Eye (tissue), 1 donor: ENCODE results near the gene SYNE2.
"Not testable (repeated sequence)": the region's sequence is repeated elsewhere in the genome, so short reads cannot be mapped to it uniquely, and the experiment has no call there.

Experiments used
- DNase-seq: peaks from one replicate; pipeline ENCODE4 v3.0.0-alpha.2; 2015

The SYNE2 gene

DNA sequence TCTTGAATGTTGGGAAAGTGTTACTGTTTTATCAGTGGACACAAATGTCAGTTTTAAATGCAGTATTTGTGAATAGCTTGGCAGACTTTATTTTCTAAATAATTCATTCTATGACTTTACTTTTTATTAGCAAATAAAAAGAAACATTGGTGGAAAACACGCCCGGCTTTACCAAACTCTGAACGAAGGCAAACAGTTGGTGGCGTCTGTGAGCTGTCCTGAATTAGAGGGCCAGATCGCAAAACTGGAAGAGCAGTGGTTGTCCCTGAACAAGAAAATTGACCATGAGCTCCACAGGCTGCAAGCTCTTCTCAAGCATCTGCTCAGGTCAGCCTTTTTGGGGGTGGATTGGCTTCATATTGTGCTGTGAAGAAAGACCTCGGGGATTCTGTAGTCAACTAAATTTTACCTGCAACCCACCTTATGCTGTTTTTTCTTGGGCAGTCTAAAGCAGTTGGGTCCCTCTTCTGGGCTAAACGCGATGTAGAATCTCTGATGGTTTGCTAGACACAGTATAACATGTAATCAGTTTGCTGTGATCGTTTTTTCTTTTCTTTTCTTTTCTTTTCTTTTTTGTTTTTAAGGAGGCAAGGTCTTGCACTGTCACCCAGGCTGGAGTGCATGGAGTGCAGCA, 285.0 kb downstream of the SYNE2 start:
- DNase-seq, result no peak

DNA sequence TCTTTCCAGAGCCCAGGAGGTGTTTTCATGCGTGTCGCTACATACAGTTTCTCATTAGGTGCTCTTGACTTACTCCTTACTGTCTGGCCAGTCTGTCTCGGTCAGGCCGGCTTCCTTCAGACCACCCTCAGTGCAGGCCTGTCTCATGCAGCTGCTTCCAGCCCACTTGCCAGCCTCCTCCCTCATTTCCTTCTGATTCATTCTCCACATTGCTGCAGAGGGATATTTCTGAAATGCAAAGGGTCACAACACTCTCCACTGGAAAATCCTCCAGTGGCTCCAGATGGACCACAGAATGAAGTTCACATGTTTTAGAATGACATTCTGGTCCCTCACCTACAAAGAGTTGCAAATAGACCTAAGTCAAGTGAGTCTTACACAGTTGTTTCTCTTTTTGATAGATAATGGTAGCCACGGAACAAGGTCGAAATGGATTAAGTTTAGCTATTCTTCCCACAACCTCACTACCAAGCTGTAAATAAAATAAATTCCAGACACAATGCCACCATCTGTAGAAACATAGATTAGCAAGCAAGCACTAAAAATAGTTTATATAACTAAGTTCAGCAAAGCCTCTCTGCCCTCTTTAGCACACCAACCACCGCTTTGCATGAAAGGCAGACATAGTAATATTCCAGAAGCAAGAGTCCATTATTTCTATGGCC, 294.5 kb downstream of the SYNE2 start:
- no peak for DNase-seq

DNA sequence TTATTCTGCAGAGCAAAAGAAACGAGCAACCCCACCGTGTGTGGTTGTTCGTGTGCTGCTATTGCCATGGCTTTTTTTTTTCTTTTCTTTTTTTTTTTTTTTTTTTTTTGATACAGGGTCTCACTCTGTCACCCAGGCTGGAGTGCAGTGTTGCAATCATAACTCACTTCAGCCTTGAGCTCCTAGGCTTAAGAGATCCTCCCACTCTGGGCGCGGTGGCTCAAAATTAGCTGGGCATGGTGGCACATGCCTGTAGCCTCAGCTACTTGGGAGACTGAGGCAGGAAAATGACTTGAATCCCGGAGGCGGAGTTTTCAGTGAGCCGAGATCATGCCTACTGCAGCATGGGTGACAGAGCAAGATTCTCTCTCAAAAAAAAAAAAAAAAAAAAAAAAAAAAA, 297.1 kb downstream of the SYNE2 start:
- no peak for DNase-seq

DNA sequence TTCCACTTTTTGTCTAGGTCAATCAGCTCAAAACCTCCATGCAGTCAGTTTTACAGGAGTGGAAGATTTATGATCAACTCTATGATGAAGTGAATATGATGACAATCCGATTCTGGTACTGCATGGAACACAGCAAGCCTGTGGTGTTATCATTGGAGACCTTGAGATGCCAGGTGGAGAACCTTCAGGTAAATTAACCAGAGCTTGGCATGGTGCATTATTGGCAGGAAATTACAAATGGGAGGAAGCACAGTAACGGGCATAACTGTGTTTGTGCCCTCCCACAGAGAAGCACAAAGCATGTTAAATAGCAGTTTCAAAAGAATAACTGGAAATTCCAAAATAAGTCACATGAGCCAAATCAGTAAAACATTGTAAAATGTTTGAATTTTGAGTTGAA, 305.8 kb downstream of the SYNE2 start:
- DNase-seq, result no peak

DNA sequence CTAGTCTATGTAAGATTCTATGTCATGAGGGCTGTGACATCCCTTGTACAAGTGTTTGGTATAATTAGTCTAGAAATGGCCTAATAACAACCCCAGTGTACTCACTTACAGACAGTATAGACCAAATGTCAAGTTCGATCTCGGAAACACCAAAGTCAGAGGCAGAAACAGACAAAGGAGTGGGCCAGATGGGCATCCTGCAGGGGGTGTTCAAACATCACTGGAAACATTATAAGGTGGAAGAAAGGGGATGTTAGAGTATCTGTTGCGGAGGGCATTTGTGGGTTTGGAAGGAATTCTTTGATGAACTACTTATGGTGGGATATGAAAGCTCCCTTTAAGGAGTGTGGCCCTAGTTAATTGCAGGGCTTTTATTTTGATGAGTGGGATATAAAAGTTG, 306.8 kb downstream of the SYNE2 start:
- DNase-seq, result no peak

DNA sequence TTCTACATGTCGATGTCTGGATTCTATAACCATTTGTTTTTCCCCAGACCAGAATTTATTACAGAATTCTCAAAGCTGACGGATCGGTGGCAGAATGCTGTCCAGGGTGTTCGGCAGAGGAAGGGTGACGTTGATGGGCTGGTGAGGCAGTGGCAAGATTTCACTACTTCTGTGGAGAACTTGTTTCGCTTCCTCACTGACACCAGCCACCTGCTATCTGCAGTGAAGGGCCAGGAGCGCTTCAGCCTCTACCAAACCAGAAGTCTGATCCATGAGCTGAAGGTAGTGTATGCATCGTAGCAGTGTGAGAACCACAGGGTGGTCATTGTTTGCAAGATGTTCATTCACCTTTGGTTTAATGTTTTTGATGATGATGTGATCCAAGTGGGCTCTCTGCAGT, 317.4 kb downstream of the SYNE2 start:
- no peak for DNase-seq

DNA sequence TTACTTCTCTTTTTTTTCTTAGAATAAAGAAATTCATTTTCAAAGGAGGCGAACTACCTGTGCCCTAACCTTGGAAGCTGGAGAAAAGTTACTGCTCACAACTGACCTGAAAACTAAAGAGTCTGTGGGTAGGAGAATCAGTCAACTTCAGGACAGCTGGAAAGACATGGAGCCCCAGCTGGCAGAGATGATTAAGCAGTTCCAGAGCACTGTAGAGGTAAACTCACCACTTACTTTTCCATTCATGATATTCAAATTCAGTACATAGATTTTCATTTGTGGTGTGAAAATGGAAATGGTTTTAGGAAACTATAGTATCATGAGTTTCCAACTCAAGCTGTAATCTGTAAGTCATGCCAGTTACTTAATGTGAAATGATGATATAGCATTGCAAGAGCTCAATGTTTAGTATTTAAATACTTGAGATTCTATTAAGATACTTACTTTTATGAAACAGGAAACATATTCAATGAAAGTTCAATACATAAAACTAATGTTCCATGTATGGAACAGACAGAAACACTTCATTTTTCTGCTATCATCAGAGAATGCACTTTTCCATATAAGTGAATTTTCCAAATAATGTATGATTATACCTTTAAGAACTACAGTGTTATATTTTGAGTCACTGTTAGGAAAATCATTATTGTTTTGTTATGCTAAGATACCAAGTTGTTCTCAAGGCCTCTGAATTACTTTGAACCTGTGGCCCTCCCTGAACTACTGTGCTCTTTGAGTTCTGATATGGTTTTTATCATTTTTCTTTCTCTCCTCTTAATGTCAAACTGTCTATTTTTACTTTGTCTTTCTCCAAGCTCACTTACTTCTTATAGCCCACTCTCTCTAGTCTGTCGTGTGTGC, 322.3 kb downstream of the SYNE2 start:
- no peak for DNase-seq

DNA sequence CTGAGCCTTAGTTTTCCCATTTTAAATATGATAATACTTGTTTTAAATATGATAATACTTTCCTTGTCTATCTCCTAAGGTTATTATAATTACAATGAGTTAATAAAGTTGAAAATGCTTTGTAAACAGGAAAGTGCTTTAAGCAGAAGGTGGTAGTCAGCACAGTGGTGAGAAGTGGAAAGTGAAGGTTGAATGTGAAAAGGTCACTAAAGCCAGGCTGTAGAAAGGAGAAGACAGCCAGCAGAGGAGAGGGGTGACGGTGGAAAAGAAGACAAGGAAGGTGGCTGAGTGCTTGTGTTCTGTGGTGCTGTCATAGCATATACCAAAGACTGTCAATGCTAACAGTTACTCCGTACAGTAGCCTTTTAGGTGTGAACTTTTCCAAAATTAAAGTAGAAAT, 323.5 kb downstream of the SYNE2 start:
- DNase-seq, result no peak

DNA sequence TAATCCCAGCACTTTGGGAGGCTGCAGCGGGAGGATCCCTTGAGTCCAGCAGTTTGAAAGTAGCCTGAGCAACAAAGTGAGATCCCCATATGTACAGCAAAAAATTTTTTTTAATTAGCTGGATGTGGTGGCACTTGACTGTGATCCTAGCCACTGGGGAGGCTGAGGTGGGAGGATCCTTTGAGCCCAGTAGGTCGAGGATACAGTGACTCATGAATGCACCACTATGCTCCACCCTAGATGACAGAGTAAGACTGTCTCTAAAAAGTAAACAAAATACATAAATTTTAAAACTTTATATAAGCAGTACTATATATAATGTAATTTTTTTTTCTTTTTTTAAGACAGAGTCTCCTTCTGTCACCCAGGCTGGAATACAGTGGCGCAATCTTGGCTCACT, 326.0 kb downstream of the SYNE2 start:
- no peak for DNase-seq

DNA sequence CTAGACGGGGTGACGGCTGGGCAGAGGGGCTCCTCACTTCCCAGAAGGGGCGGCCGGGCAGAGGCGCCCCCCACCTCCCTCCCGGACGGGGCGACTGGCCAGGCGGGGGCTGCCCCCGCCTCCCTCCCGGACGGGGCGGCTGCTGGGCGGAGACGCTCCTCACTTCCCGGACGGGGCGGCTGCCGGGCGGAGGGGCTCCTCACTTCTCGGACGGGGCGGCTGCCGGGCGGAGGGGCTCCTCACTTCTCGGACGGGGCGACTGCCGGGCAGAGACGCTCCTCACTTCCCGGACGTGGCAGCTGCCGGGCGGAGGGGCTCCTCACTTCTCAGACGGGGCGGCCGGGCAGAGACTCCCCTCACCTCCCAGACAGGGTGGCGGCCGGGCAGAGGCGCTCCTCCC, 330.1 kb downstream of the SYNE2 start:
- not testable (repeated sequence) for DNase-seq

DNA sequence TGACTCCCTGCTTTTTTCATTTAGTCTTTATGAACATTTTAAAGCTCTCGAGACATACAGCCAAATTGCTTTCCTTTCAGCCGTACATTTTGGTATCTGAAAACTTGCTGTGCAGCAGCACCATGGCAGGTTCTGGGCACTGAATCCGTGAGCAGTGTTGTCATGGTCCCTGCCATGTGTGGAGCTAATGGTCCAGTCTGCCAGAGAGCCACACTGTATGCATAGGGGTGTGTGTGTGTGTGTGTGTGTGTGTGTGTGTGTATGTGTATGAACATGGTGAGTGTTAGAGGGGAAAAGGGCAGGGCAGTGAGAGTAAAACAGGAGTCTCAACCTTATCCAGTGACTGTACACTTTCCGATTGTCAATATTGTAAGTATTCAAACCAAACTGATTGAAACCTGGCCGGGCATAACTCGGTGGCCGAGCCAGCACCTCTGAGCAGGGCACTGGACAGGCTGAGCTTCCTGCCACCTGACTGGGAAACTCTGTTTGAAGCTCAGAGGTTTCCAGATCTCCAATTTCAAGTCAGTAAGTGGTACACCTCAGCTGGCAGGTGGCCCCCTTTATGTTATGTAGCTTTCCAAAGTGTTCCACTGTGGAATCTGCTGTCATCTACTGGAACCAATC, 331.4 kb downstream of the SYNE2 start:
- no peak for DNase-seq

DNA sequence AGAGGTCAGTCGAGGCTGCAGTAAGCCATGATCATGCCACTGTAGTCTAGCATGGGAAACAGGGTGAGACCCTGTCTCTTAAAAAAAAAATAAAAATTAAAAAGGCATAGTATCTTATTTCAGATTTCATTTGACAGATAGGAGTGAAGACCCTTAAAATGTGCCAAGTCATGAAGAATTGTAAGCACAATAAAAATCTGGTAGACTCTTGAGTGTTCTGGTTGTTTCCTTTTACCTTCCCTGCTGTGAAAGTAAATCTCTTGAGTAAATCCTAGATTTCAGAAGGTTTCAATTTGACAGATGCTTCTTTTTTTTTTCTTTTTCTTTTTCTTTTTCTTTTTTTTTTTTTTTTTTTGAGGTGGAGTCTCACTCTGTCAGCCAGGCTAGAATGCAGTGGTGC, 332.4 kb downstream of the SYNE2 start:
- DNase-seq, result no peak

DNA sequence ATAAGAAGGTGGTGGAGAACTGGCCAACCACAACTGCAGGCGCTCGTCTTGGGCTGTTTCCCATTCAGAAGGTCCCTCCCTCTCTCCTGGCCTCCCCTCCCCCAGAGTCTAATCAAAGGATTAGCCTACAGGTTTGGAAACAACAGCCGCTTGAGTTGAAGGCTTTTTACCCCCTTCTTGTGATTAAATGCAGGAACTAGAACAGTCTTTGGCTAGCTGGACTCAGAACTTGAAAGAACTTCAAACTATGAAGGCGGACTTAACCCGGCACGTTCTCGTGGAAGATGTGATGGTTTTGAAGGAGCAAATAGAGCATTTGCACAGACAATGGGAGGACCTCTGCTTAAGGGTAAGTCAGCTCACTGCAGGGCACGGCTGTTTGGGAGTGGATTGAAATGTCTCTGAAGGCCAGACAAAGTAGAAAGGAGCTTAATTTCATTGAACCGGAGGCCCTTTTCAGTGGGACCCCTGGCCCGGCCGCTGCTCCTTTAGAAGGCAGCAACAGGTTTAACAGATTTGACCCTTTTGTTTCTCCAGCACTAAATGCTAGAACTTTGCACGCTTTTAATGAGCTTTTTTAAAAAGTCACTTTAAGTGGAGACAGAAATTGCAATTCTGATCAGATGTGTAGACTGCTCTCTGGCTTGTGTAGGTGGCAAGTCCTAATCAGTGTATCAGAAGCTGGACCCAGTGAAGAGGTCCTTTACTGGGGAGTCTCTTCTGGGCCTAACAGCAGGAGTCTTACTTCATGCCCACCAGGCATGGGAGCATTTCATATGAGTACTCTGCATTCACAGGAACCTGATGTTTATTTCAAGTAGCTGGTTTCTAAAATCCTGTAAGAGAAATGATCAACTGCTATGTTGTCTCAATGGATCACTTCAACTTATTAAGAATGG, 333.7 kb downstream of the SYNE2 start:
- DNase-seq, result peak; percentile 73

DNA sequence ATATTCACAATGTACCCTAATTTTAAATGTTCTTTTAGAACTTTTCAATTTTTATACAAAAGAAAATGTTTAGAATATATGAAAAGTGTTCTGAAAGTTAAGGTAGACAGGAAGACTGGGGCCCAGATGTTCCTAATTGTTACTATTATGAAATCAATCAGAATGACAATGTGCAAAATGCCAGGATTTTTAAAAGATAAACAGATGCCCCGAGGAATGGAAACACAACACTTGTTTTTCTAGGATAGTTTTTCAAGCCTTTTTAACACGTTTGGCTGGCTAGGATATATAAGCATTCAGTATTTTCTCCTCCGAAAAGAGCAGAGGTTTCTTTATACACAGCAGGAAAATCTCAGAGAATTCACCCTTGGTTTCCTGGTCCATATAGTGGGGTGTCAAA, 334.5 kb downstream of the SYNE2 start:
- DNase-seq, result peak; percentile 6

DNA sequence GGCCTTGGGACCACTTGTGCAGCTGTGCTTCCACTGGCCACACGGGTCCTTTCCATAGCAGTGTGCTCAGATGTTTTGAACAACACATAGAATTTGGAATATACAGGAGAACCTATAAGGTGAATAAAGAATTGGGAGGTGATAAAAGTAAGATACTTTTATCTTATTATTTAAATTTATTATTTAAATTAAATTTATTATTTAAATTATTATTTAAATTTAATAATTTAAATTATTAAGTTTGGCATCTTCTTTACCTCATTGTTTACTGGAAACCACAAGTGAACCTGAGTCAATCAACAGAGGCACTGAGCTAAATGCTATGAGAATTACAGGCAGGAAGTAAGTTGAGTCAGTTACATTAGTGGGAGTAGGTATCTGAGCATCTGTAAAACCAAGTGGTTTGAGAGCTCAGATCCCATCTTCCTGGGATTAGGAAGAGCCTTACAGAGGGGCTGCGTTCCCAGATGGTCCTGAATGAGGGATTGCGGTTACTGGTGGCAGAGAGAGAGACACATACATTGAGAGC, 338.2 kb downstream of the SYNE2 start:
- no peak for DNase-seq

DNA sequence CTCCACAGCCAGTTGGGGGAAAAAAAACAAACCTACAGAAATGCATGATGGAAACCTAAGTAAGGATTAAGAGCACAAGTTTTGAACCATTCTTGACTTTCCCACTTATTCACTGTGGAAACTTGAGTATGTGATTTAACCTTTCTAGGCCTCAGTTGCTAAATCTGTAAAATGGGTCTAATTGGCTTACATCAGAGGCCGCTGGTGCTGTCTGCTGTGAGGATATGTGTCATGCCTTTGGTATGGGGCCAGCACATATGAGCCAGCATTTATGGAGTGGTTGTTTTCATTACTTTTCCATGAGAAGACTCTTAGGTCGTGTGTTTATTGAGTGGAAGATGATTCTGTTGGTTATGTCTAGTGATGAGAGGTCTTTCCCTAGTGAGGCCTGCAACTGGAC, 339.0 kb downstream of the SYNE2 start:
- DNase-seq, result peak; percentile 4

DNA sequence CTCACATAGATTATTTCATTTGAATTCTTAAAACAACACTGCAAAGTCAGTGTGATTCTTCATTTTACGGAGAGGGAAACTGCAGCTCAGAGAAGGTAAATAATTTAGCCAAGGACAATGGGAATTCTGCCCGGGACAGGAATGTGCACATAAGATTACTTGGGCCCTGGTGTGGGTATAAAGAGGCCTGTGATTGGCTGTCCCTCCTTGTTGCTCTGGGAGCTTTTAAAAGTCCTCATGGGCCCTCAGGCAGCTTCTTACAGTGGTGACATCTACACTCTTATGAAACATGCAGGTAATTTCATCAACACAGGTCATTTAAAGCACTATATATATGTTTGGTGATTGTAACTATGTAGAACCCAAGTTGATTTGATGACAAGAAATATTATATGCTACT, 341.0 kb downstream of the SYNE2 start:
- DNase-seq, result no peak

DNA sequence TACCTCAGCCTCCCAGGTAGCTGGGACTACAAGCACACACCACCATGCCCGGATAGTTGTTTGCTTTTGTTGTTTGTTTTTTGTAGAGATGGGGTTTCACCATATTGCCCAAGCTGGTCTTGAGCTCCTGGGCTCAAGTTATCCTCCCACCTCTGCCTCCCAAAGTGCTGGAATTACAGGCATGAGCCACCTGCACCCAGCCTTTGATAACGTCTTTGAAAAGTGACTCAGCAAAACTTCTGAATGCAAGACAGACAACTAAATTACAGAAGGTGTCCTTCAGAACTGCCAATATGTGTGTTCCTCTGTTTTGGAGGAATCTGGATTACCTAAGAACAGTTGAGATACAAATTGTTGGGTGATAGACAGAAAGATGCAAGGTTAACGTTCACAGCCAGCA, 341.6 kb downstream of the SYNE2 start:
- no peak for DNase-seq

DNA sequence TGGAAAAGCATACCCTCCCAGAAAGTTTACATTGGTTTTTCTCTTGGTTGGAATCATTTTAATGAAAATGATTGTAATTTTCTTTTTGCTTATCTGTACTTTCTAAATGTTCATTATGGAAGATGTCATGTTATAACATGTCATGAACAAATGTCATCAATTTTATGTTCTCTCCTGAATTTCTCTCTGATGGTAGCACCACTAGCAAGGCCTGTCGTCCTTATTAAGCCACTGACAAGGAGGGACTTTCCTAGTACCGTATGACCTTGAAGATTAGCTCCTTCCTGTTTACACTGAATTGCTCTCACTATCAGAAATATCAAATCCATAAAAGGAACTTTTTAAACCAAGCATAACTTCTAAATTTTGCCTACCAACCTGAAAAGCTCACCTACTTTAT, 342.4 kb downstream of the SYNE2 start:
- DNase-seq, result no peak

DNA sequence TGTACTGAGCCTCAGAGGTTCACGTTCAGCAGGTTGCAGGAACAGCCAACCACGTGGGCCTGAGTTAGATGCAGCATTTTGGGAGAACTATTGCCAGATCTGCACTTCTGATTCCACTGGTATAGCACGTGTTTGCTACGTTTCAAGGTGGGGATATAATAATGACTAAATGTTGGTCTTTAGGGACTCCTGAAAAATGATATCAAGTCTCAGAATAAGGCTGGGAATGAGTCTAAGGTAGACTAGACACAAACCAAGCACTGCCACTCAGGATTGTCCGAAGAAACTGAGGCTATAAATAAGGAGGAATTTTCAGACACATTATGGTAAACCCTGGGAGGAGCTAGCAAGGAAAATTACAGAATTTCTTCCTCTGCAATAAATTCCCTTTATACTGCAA, 343.3 kb downstream of the SYNE2 start:
- DNase-seq, result peak; percentile 6

DNA sequence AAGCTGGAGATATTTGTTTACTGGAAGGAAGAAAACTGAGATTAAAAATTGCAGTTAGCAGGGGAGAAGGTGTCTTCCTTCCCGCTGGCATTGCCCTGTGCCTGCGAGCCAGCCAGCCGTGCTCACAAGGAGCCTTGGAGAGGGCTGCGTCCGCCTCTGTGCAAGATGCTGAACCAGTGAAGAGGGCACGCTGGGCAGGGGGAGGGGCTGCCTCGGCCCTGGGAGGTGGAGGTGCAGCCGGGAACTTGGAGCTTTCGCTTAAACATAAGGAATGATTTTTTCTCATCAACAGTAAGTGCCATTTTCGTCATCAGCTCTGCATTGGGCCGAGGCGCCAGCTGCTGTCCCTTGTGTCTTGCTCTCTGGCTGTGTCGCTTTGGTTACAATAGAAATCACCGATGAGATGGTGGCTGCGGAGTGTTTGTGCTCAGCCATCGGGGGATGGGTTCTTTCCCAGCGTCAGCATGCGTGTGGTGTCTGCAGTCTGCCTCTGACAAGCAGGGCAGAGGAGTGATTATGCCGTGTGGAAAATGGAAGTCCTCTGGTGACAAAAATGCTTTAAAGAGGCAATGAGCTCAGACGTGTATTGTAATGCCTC, 344.1 kb downstream of the SYNE2 start:
- DNase-seq, result peak; percentile 94

DNA sequence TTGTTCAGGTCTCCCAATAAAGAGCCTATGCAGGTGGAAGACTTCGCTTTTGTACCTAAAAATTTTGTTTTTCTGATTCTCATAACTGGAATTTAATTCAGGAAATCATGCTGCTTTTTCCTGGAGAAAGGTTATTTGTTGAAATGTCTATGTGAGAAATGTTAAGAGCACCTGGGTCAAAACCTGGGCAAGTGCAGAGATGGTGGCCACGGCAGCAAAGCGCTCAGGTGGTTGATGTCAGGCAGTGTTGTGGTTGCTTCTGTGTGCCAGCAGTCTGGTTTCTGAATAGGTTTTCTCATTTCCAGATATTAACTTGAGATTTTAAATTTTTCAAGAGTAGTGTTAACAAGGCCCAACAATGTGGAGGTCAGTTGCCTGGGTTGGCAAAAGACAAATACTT, 345.2 kb downstream of the SYNE2 start:
- no peak for DNase-seq
